ELF-1 (cell line): ENCODE results near the gene MAP6D1.
A peak's percentile ranks its signal among the peaks of the same experiment; 100 is the strongest.

Source experiments
- DNase-seq: peaks from one replicate; pipeline ENCODE4 v3.0.0-alpha.2; 2016; ENCODE audit warnings: low read depth, low spot score

MAP6D1 gene

GRCh38 chr3:183823963-183824362, 1.4 kb downstream of the MAP6D1 start:
- DNase-seq = no peak

GRCh38 chr3:183822631-183823030, 2.7 kb downstream of the MAP6D1 start:
- peak; percentile 88 for DNase-seq

GRCh38 chr3:183819831-183820230, 5.5 kb downstream of the MAP6D1 start:
- DNase-seq = no peak

GRCh38 chr3:183818706-183819624, 6.4 kb downstream of the MAP6D1 start:
- DNase-seq = no peak

GRCh38 chr3:183818041-183818620, 7.2 kb downstream of the MAP6D1 start:
- DNase-seq = no peak

- no peak for DNase-seq
Measured at GRCh38 chr3:183817639-183818038, 7.7 kb downstream of the MAP6D1 start.

DNA sequence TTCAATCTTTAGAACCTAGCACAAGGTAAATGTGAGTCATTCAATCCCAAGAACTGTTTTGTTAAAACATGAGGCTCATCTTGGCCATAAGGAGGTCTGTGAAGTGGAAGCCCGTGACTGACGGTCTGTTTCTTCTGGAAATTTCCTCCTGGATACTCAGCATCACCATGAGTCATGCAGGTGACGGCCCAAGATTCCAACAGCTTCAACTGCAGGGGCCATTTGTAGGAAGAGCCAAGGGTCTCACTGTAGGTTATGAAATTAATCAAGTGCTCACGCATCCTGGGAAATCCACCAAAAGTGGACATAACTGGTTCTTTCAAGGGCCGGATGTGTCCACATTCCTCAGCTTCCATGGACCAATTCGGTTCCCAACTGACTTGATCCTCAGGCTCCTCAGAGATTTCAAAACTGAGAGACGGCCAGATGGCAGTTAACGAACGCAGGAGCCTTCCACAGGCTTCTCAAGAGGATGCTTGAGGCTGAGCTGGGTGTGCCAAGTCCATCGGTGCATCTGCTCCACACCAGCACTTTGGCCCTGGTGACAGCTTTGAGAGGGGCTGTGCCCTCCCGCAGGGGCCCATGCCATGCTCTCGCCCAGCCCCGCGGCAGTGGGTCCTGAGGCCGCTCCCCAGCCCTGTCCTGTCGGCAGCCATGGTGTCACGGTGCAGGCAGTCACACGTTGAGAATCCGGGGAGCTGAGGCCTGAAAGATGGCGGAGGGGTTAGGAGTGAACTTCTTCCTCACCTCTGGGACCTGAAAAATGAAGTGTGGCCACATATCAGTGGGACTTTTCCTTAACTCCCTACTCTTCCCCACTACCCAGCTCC, 8.5 kb downstream of the MAP6D1 start:
- DNase-seq = no peak

GRCh38 chr3:183815951-183816475, 9.4 kb downstream of the MAP6D1 start:
- DNase-seq = no peak

GRCh38 chr3:183815563-183815940, 9.8 kb downstream of the MAP6D1 start:
- DNase-seq = no peak

DNA sequence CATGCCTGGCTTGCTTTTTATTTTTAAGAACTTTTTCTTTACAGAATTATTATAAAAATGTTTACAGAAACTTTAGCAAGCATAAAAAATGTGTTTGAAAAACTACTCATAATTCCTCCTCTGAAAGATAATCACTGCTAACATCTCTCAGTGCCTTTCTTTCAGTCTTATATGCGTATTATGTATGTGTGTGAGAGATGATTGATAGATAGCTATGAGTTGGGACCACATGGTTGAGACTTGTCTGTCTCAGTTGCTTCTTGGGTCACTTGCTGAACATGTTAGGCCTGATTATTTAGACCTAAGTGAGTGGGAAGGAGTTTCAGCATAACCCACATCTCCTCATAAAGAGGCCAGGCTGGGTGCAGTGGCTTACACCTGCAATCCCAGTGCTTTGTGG, 11.1 kb downstream of the MAP6D1 start:
- no peak for DNase-seq

DNA sequence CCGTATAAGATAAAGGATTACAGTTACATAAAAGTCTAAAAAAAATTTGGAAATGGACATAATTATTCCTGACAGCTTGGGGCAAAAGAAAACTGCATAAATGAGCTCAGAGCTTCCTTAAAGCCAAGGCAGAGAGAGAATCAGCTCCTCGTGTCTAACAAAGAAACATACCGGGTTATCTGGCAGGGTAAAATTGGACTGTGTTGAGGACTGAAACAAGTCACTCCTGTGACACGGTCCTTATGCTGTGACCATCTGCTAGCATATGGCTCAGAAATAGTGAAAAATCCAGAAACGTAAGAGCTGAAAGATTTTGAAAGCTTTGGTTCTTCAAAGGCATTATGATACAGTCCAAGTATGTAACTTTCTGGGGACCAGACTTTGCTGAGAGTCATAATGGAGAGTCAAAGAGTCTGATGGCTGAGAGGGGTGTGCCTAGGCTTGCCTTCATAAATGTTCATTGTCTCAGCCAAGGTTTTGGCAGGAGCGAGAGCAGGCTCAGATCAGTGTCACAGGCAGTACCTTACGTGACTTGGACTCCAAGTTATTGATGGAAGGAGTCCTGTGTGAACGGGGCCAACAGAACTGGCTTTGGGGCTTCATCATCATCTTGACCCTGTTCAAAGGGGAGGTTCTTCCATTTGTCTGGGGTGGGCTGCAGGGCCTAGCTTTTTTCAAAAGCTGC, 12.5 kb downstream of the MAP6D1 start:
- DNase-seq = no peak

GRCh38 chr3:183811638-183812037, 13.7 kb downstream of the MAP6D1 start:
- no peak for DNase-seq

GRCh38 chr3:183810643-183811594, 14.5 kb downstream of the MAP6D1 start:
- DNase-seq = no peak

DNA sequence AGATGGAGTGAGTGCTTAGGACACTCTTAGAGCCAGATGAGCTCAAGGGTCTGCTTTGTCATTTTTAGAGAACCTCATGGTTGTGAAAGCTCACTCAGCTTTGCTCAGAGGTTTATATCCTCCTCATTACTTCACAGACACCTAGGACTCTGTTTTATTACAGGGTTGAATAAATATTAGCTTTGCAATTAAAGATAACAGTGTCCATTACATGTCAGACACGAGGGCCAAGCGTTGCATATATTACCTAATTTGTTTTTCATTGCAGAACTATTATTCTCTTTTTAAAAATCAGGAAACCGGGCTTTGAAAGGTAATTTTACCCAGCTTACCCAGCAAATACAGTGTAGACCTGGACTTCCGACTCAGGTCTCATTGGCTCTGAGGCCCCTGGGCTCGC, 16.1 kb downstream of the MAP6D1 start:
- DNase-seq = no peak

GRCh38 chr3:183808355-183808754, 17.0 kb downstream of the MAP6D1 start:
- DNase-seq = no peak

- no peak for DNase-seq
Measured at GRCh38 chr3:183807881-183808280, 17.5 kb downstream of the MAP6D1 start.

GRCh38 chr3:183807209-183807728, 18.1 kb downstream of the MAP6D1 start:
- no peak for DNase-seq

DNA sequence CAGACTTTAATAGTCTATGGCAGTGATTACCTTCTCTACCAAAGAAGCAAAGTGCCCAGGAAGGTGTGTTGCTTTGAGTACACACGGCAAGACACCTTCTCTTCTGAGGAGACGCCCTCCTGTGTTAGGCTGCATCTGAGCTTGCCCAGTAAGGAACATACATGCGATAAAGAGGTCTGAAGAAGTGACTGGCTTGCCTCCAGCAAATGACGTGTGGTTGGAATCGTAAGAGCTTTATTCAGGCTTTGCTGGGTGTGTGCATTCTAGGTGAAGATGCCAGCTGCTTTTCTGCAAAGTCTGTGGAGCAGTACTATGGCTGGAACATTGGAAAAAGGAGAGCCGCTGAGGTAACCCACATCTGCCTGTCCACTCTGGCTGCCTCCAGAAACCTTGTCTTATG, 22.4 kb downstream of the MAP6D1 start:
- no peak for DNase-seq

DNA sequence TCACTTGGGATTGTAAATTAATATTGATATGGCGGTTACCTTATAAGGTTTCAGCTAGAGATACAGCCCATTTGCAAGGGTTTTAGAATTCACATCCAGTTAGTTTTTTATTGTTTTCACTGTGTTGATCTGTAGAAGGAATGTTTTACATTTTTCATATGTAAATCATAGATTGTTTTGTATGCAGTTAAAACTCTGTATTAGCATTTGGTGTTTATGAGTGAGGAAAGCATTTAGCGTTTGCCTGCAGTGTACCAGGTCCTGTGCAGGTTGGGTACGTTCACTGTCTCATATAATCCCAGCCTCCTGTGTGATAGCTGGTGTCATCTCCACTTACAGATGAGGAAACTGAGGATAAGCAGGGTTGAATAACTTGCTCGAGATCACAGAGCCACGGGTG, 23.8 kb downstream of the MAP6D1 start:
- no peak for DNase-seq

GRCh38 chr3:183800243-183800863, 25.0 kb downstream of the MAP6D1 start:
- DNase-seq = no peak
